K562 (cell line): ENCODE measurements around the gene ZNF689. TPM values are rescaled to one million over a fixed set of nuclear protein-coding genes. Genes with fewer than 3 reads are reported as not detected.

Experiments
- ARID2 ChIP-seq: fragments of 450-650 bp; IDR thresholded peaks from 2 replicates; pipeline ENCODE4 v1.6.1; 2017; ENCODE audit warnings: antibody characterized with exemption, mild to moderate bottlenecking
- BRD4 ChIP-seq: fragments of 200-600 bp; sonication (generic); IDR thresholded peaks from 2 replicates; pipeline ENCODE4 v1.6.1; 2017; ENCODE audit warnings: inconsistent platforms
- FIP1L1 ChIP-seq: fragments of 200-400 bp; formaldehyde crosslinking; IDR thresholded peaks from 2 replicates; pipeline ENCODE4 v1.6.1; 2018; ENCODE audit warnings: mild to moderate bottlenecking, low read depth, low read length; ENCODE audit not compliant: poor library complexity, severe bottlenecking
- FOXJ3 ChIP-seq: sonication (generic); formaldehyde crosslinking; IDR thresholded peaks from 2 replicates; pipeline ENCODE4 v1.4.0; 2020; ENCODE audit warnings: mild to moderate bottlenecking, missing genetic modification reagents
- HNRNPL ChIP-seq: fragments of 200-400 bp; formaldehyde crosslinking; IDR thresholded peaks from 2 replicates; pipeline ENCODE4 v1.6.1; 2017; ENCODE audit warnings: low read depth, mild to moderate bottlenecking, low read length
- KLF10 ChIP-seq: fragments of 250-450 bp; sonication (Bioruptor Pico); IDR thresholded peaks from 2 replicates; pipeline ENCODE4 v1.6.1; 2021; ENCODE audit warnings: matching md5 sums
- KLF6 ChIP-seq: fragments of 250-450 bp; sonication (Bioruptor Pico); IDR thresholded peaks from 2 replicates; pipeline ENCODE4 v1.4.0; 2020; ENCODE audit warnings: mild to moderate bottlenecking, moderate library complexity, borderline replicate concordance
- NBN ChIP-seq: fragments of 450-650 bp; IDR thresholded peaks from 2 replicates; pipeline ENCODE4 v1.6.1; 2016; ENCODE audit warnings: low read depth, mild to moderate bottlenecking
- NFATC3 ChIP-seq: fragments of 450-650 bp; IDR thresholded peaks from 2 replicates; pipeline ENCODE4 v1.6.1; 2017; ENCODE audit warnings: mild to moderate bottlenecking
- PHB ChIP-seq: fragments of 250-450 bp; sonication (Bioruptor Pico); IDR thresholded peaks from 2 replicates; pipeline ENCODE4 v1.5.0; 2021
- PTBP1 ChIP-seq: fragments of 200-400 bp; formaldehyde crosslinking; IDR thresholded peaks from 2 replicates; pipeline ENCODE4 v1.6.1; 2017; ENCODE audit warnings: low read depth, low read length
- RUNX1 ChIP-seq: sonication (generic); IDR thresholded peaks from 2 replicates; pipeline ENCODE4 v1.6.1; 2016; ENCODE audit warnings: antibody characterized with exemption, low read depth
- TBL1XR1 ChIP-seq, 2 experiments: IDR thresholded peaks; 2 replicates each; pipeline ENCODE4 v1.6.1; 2012; ENCODE audit warnings: improper control_type of control experiment in 2 of 2, low read length in 2 of 2, mild to moderate bottlenecking in 1 of 2
- TCF3 ChIP-seq: sonication (generic); formaldehyde crosslinking; IDR thresholded peaks from 2 replicates; pipeline ENCODE4 v1.4.0; 2020; ENCODE audit warnings: mild to moderate bottlenecking, missing genetic modification reagents
- ZNF583 ChIP-seq: fragments of 250-450 bp; sonication (Bioruptor Pico); IDR thresholded peaks from 2 replicates; pipeline ENCODE4 v1.4.0; 2020
- polyA plus RNA-seq, 8 experiments: library from polyadenylated mRNA; depleted of rRNA in 4 of 8; stranded (reverse) in 5 of 8; unstranded in 3 of 8; fragments of >200 nt; fragmentation: Nextera tagmentation in 2 of 8; fragmentation: Illumina TruSeq in 1 of 8; extraction: Ambion mirVana in 2 of 8; extraction: Trizol in 1 of 8; gene quantifications; 2 replicates each; pipeline versions ENCODE4 v1.2.1 to v1.2.3, GENCODE V29; 2011 to 2014; ENCODE audit warnings: inconsistent platforms in 1 of 8, missing spikeins in 1 of 8
- total RNA-seq, 7 experiments: library from RNA; depleted of rRNA in 6 of 7; stranded (reverse); fragments of >200 nt in 6 of 7; fragmentation: Illumina TruSeq in 2 of 7; extraction: Trizol in 2 of 7; gene quantifications; 2 replicates each; pipeline versions ENCODE4 v1.2.1 to v1.2.3, GENCODE V29; 2011 to 2021; ENCODE audit warnings: low replicate concordance in 1 of 7
- TF ChIP-seq, protein P1 (sequence below): fragments of 450-650 bp; IDR thresholded peaks from 2 replicates; pipeline ENCODE4 v1.6.1; 2018; ENCODE audit warnings: mild to moderate bottlenecking, low read depth; ENCODE audit not compliant: partially characterized antibody
- TF ChIP-seq, protein P2 (sequence below), 3 experiments: IDR thresholded peaks in 2 of 3; conservative IDR thresholded peaks in 1 of 3; 2 replicates each; pipeline ENCODE4 v1.5.1; 2011 to 2012; ENCODE audit warnings: low read length in 3 of 3, mild to moderate bottlenecking in 3 of 3, control low read depth in 2 of 3, improper control_type of control experiment in 1 of 3, inconsistent platforms in 1 of 3, low read depth in 1 of 3, mixed read lengths in 1 of 3, moderate library complexity in 1 of 3; ENCODE audit not compliant: insufficient read depth in 2 of 3
- TF ChIP-seq, protein P3 (sequence below): fragments of 250-450 bp; sonication (Bioruptor Pico); IDR thresholded peaks from 2 replicates; pipeline ENCODE4 v1.5.1; 2021; ENCODE audit warnings: mild to moderate bottlenecking
- TF ChIP-seq, protein P4 (sequence below), 2 experiments: fragments of 200-800 bp in 1 of 2; sonication (Bioruptor generic) in 1 of 2; sonication (generic) in 1 of 2; formaldehyde crosslinking in 1 of 2; IDR thresholded peaks in 1 of 2; conservative IDR thresholded peaks in 1 of 2; 2 replicates each; pipeline versions ENCODE4 v1.5.0 to v1.6.1; 2016 to 2020; ENCODE audit warnings: missing compliant biosample characterization in 1 of 2, missing genetic modification characterization in 1 of 2, missing genetic modification reagents in 1 of 2
- TF ChIP-seq, protein P5 (sequence below): fragments of 450-650 bp; formaldehyde crosslinking; IDR thresholded peaks from 2 replicates; pipeline ENCODE4 v1.4.0; 2020; ENCODE audit warnings: mild to moderate bottlenecking, moderate library complexity

Gene ZNF689
- total and polyA plus RNA-seq, 9 of the 15 experiments (the other 6 are each of a cell fraction or from before 2014, with no cell fraction given): 5.4 to 15.4 (median 10.8) TPM

DNA sequence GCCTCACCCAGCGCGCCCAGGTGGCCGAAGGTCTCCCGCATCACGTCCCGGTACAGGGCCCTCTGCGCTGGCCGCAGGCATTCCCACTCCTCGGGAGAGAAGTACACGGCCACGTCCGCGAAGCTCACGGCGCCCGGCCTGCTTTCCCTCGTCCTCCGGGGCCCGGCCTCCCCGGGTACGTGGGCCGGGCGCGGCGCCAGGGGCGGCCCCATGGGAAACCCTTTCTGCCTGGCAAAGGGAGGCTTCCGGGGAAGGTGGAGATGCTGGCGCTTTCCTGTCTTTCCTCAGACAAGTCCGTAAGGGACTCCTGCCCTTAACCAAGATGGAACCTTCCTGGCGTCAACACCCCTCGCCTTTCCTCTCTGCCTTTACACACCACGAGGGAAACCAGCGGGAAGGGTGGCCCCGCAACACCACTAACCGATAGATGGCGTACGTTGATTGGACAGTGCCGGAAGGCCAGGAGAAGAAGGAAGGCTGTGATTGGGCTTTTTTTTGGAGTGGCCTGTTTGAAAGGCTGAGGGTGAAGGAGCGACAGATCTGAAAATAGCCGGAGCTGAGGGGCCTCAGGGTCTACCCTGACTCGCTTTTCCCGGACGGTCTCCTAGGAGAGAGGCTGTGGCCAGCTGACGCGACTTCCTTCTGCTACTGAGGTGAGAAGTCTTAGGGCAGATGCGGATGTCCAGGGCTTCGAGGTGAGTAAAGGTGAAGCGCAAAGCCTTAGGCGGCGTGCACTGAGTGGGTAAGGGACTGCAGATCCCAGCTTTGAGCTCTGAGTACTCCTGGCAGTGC lies 24.6 kb downstream of the ZNF689 start, which contains the start of gene ZNF785 (continued):
- TF ChIP-seq, protein P1, sequence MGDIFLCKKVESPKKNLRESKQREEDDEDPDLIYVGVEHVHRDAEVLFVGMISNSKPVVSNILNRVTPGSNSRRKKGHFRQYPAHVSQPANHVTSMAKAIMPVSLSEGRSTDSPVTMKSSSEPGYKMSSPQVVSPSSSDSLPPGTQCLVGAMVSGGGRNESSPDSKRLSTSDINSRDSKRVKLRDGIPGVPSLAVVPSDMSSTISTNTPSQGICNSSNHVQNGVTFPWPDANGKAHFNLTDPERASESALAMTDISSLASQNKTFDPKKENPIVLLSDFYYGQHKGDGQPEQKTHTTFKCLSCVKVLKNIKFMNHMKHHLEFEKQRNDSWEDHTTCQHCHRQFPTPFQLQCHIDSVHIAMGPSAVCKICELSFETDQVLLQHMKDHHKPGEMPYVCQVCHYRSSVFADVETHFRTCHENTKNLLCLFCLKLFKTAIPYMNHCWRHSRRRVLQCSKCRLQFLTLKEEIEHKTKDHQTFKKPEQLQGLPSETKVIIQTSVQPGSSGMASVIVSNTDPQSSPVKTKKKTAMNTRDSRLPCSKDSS: no peak
- TF ChIP-seq RUNX1 (no peak), KLF6 (peak; percentile 80; the same call in 1 of the 2 replicates), ARID2 (no peak), NFATC3 (no peak), HNRNPL (0 out of 2 replicates have a peak, but pooled peaks have one; percentile 16), FOXJ3 (CRISPR knock-in tag) (no peak), ZNF583 (CRISPR knock-in tag) (peak; percentile 89), PHB (CRISPR knock-in tag) (no peak), TCF3 (CRISPR knock-in tag) (no peak), BRD4 (peak; percentile 63; the same call in 1 of the 2 replicates), PTBP1 (no peak; the same call in 1 of the 2 replicates), FIP1L1 (no peak), TBL1XR1 (IDR thresholded peaks at IDR 0.05; ENCODE audit: low read length in 2 of 2) (0 out of 4 replicates have a peak, but pooled peaks of 1 of the 2 experiments have one; percentile 21), NBN (peak; percentile 65; the same call in 1 of the 2 replicates), KLF10 (CRISPR knock-in tag) (no peak)
- TF ChIP-seq, protein P2, sequence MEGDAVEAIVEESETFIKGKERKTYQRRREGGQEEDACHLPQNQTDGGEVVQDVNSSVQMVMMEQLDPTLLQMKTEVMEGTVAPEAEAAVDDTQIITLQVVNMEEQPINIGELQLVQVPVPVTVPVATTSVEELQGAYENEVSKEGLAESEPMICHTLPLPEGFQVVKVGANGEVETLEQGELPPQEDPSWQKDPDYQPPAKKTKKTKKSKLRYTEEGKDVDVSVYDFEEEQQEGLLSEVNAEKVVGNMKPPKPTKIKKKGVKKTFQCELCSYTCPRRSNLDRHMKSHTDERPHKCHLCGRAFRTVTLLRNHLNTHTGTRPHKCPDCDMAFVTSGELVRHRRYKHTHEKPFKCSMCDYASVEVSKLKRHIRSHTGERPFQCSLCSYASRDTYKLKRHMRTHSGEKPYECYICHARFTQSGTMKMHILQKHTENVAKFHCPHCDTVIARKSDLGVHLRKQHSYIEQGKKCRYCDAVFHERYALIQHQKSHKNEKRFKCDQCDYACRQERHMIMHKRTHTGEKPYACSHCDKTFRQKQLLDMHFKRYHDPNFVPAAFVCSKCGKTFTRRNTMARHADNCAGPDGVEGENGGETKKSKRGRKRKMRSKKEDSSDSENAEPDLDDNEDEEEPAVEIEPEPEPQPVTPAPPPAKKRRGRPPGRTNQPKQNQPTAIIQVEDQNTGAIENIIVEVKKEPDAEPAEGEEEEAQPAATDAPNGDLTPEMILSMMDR (IDR thresholded peaks at IDR 0.05 in 2 of 3, conservative IDR thresholded peaks at IDR 0.05 in 1 of 3; ENCODE audit: insufficient read depth in 2 of 3, low read depth in 1 of 3, low read length in 3 of 3): peak; percentile 20 to 44 (median 29); a peak in 3 of 6 replicates
- TF ChIP-seq, protein P3, sequence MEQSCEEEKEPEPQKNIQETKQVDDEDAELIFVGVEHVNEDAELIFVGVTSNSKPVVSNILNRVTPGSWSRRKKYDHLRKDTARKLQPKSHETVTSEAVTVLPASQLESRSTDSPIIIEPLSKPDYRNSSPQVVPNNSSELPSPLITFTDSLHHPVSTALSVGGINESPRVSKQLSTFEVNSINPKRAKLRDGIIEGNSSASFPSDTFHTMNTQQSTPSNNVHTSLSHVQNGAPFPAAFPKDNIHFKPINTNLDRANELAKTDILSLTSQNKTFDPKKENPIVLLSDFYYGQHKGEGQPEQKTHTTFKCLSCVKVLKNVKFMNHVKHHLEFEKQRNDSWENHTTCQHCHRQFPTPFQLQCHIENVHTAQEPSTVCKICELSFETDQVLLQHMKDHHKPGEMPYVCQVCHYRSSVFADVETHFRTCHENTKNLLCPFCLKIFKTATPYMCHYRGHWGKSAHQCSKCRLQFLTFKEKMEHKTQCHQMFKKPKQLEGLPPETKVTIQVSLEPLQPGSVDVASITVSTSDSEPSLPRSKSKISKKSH (CRISPR knock-in tag): no peak
- TF ChIP-seq, protein P4, sequence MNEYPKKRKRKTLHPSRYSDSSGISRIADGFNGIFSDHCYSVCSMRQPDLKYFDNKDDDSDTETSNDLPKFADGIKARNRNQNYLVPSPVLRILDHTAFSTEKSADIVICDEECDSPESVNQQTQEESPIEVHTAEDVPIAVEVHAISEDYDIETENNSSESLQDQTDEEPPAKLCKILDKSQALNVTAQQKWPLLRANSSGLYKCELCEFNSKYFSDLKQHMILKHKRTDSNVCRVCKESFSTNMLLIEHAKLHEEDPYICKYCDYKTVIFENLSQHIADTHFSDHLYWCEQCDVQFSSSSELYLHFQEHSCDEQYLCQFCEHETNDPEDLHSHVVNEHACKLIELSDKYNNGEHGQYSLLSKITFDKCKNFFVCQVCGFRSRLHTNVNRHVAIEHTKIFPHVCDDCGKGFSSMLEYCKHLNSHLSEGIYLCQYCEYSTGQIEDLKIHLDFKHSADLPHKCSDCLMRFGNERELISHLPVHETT (CRISPR knock-in tag; conservative IDR thresholded peaks at IDR 0.05 in 1 of 2, IDR thresholded peaks at IDR 0.05 in 1 of 2): peak in 1 of 2 experiments; percentile 80; a peak in 2 of 4 replicates
- TF ChIP-seq, protein P5, sequence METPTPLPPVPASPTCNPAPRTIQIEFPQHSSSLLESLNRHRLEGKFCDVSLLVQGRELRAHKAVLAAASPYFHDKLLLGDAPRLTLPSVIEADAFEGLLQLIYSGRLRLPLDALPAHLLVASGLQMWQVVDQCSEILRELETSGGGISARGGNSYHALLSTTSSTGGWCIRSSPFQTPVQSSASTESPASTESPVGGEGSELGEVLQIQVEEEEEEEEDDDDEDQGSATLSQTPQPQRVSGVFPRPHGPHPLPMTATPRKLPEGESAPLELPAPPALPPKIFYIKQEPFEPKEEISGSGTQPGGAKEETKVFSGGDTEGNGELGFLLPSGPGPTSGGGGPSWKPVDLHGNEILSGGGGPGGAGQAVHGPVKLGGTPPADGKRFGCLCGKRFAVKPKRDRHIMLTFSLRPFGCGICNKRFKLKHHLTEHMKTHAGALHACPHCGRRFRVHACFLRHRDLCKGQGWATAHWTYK (CRISPR knock-in tag): peak; percentile 53; the same call in 1 of the 2 replicates
